Endothelial cell of umbilical vein (primary cell): Measurements from ENCODE around the gene ST8SIA6. TPM values are rescaled to one million over a fixed set of nuclear protein-coding genes. Genes with fewer than 3 reads are reported as not detected.

Experiments used
- BruUV-seq: library from RNA; stranded (reverse); fragments of 400-500 nt; replicated peaks from 2 replicates; lab custom pipeline; 2021; lab: Mats Ljungman, UMichigan
- CTCF ChIA-PET: fragments of 300-600, 350-600 bp; sonication (Branson Sonifier 250); formaldehyde crosslinking; loops from one replicate; lab custom pipeline; 2021; ENCODE audit warnings: antibody characterized with exemption, inconsistent platforms; lab: Charles Lee
- POLR2A ChIA-PET: fragments of 300-600, 350-600 bp; sonication (Branson Sonifier 250); formaldehyde crosslinking; loops from one replicate; lab custom pipeline; 2021; ENCODE audit warnings: antibody characterized with exemption, inconsistent platforms; lab: Charles Lee
- DNase-seq: peaks from one replicate; pipeline ENCODE4 v3.0.0-alpha.2; 2011; ENCODE audit warnings: low read depth, low spot score
- FAIRE-seq: peaks from 2 replicates; lab custom pipeline; 2011; peaks lifted over from hg19 to GRCh38; lab: Jason Lieb, UNC
- H2AFZ ChIP-seq: 2 replicates; pipeline ENCODE4 v1.6.0; 2012; ENCODE audit warnings: low read depth, low read length, control low read depth, inconsistent platforms
- H3K27ac ChIP-seq: 2 replicates; pipeline ENCODE4 v1.5.1; 2011; ENCODE audit warnings: low read depth, mild to moderate bottlenecking, control low read depth, low read length, moderate library complexity; ENCODE audit not compliant: insufficient read depth
- H3K27me3 ChIP-seq, 2 experiments: 2 replicates each; pipeline versions ENCODE4 v1.6.0 to v1.6.1; 2011; ENCODE audit warnings: low read length in 2 of 2, mixed read lengths in 1 of 2; ENCODE audit not compliant: control insufficient read depth in 2 of 2, insufficient read depth in 2 of 2
- H3K36me3 ChIP-seq, 2 experiments: 2 replicates in 1 of 2; 3 replicates in 1 of 2; pipeline ENCODE4 v1.5.1; 2011; ENCODE audit warnings: low read length in 2 of 2, mild to moderate bottlenecking in 1 of 2, moderate library complexity in 1 of 2; ENCODE audit not compliant: control insufficient read depth in 2 of 2, insufficient read depth in 2 of 2; ENCODE audit errors: extremely low read depth in 1 of 2
- H3K4me1 ChIP-seq: 3 replicates; pipeline ENCODE4 v1.5.1; 2011; ENCODE audit warnings: mild to moderate bottlenecking, low read length; ENCODE audit not compliant: control insufficient read depth, insufficient read depth; ENCODE audit errors: extremely low read depth
- H3K4me2 ChIP-seq: 2 replicates; pipeline ENCODE4 v1.6.1; 2011; ENCODE audit warnings: low read length, control low read depth, mixed read lengths; ENCODE audit not compliant: insufficient read depth
- H3K4me3 ChIP-seq, 3 experiments: fragments of 200-600 bp in 1 of 3; sonication (generic), shearing (Covaris generic) in 1 of 3; replicated peaks in 1 of 3; 2 replicates each; pipeline ENCODE4 v1.5.1; 2011 to 2016; ENCODE audit warnings: control low read depth in 3 of 3, low read length in 3 of 3, mild to moderate bottlenecking in 2 of 3, inconsistent platforms in 1 of 3, low read depth in 1 of 3, moderate library complexity in 1 of 3; ENCODE audit not compliant: insufficient read depth in 1 of 3
- H3K79me2 ChIP-seq: 2 replicates; pipeline ENCODE4 v1.6.0; 2012; ENCODE audit warnings: low read length, inconsistent platforms; ENCODE audit not compliant: control insufficient read depth, insufficient read depth
- H3K9ac ChIP-seq: replicated peaks from 2 replicates; pipeline ENCODE3; 2011; ENCODE audit warnings: low read length, control low read depth; ENCODE audit not compliant: insufficient read depth; ENCODE audit errors: extremely low read depth
- H3K9me1 ChIP-seq: replicated peaks from 3 replicates; pipeline ENCODE4 v1.6.0; 2011; ENCODE audit warnings: mild to moderate bottlenecking, low read length; ENCODE audit not compliant: control insufficient read depth, insufficient read depth; ENCODE audit errors: extremely low read depth
- H3K9me3 ChIP-seq: replicated peaks from 2 replicates; pipeline ENCODE4 v1.5.1; 2012; ENCODE audit warnings: low read length, inconsistent platforms; ENCODE audit not compliant: control insufficient read depth, insufficient read depth
- H4K20me1 ChIP-seq: replicated peaks from 2 replicates; pipeline ENCODE3; 2011; ENCODE audit warnings: mild to moderate bottlenecking, low read length; ENCODE audit not compliant: control insufficient read depth, insufficient read depth; ENCODE audit errors: extremely low read depth
- EZH2 ChIP-seq: IDR thresholded peaks from 2 replicates; pipeline ENCODE4 v1.6.1; 2012; ENCODE audit warnings: borderline replicate concordance, low read depth, mild to moderate bottlenecking, moderate library complexity, low read length, inconsistent platforms; ENCODE audit not compliant: severe bottlenecking
- FOS ChIP-seq: IDR thresholded peaks from 2 replicates; pipeline ENCODE4 v1.6.1; 2011; ENCODE audit warnings: mild to moderate bottlenecking, low read length, moderate library complexity, borderline replicate concordance; ENCODE audit not compliant: insufficient read depth
- GATA2 ChIP-seq: IDR thresholded peaks from 2 replicates; pipeline ENCODE4 v1.7.0; 2011; ENCODE audit warnings: low read depth, mild to moderate bottlenecking, moderate library complexity, mixed read lengths, low read length; ENCODE audit not compliant: insufficient read length, insufficient read depth
- JUN ChIP-seq: IDR thresholded peaks from 2 replicates; pipeline ENCODE4 v1.6.1; 2011; ENCODE audit warnings: borderline replicate concordance, low read depth; ENCODE audit not compliant: insufficient read length, insufficient read depth
- MYC ChIP-seq: IDR thresholded peaks from one replicate; pipeline ENCODE4 v1.6.1; 2011; ENCODE audit warnings: mild to moderate bottlenecking, low read depth, low read length
- POLR2A ChIP-seq: IDR thresholded peaks from 2 replicates; pipeline ENCODE4 v1.6.1; 2012; ENCODE audit warnings: low read depth, mild to moderate bottlenecking, control low read depth, low read length
- POLR2AphosphoS5 ChIP-seq: IDR thresholded peaks from 2 replicates; pipeline ENCODE4 v1.6.1; 2012; ENCODE audit warnings: low read depth, mild to moderate bottlenecking, control low read depth, low read length, moderate library complexity; ENCODE audit not compliant: insufficient read depth
- dilution Hi-C: fragments of 300-500 bp; cut with MboI; formaldehyde crosslinking; loops from one replicate; pipeline ENCODE4 v1.15.0; 2019; ENCODE audit warnings: low sequenced_read_pairs; ENCODE audit not compliant: extremely low pct_ligation_motif_present
- intact Hi-C: fragments of 100-400 bp; cut with micrococcal nuclease; formaldehyde crosslinking; loops from one replicate; pipeline ENCODE4 v1.10.0; 2022
- polyA plus RNA-seq, 4 experiments: library from polyadenylated mRNA; depleted of rRNA in 3 of 4; stranded (reverse) in 3 of 4; unstranded in 1 of 4; fragments of >200 nt; gene quantifications; 2 replicates each; pipeline versions ENCODE4 v1.2.1 to v1.2.3, GENCODE V29; 2011 to 2012; ENCODE audit warnings: missing spikeins in 1 of 4
- total RNA-seq: library from RNA; stranded (reverse); gene quantifications from 2 replicates; pipeline ENCODE4 v1.2.3, GENCODE V29; 2021
- TF ChIP-seq, protein P1 (sequence below), 2 donors: IDR thresholded peaks; 1 replicate in 1 of 2; 2 replicates in 1 of 2; pipeline ENCODE4 v1.5.1; 2011; ENCODE audit warnings: low read length in 2 of 2, mild to moderate bottlenecking in 2 of 2, moderate library complexity in 2 of 2, control low read depth in 1 of 2, inconsistent platforms in 1 of 2, low read depth in 1 of 2; ENCODE audit not compliant: insufficient read depth in 1 of 2; ENCODE audit errors: extremely low read depth in 1 of 2
- TF ChIP-seq, protein P2 (sequence below): IDR thresholded peaks from 2 replicates; pipeline ENCODE4 v1.6.1; 2011; ENCODE audit not compliant: insufficient read depth, insufficient read length

ST8SIA6 gene
- total and polyA plus RNA-seq, 2 donors (not counting 3 experiments of a cell fraction or from before 2014, with no cell fraction given) = 0.40 to 0.51 TPM

DNA sequence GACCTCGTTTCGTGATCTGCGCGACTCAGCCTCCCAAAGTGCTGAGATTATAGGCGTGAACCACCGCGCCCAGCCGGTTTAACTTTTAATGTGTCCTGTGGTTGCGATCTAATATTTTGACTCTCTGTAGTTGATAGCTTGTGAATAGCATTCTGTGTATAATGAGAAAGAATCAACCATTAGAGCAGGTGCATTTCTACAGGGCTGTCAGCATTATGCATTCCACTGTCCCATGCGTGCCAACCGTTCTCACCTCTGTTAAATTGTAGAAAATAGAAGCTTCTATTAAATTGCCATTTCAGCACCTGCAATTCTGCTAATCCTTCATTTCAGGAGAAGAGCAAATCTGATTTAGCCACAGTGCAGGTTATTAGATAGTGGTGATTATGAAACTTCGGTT, 164.6 kb downstream of the ST8SIA6 start:
- dilution Hi-C loops (no loop called here), intact Hi-C loops (no loop called here)
- ChIA-PET CTCF (interaction anchor here (1.3 to 1.4 kb wide), 4 partner anchors 12 to 457 kb away, joined by 3 to 6 read pairs (median 4); no protein-coding TSS in a partner anchor), POLR2A (no interaction called here)
- no peak overlapping the region for H2AFZ ChIP-seq
- no peak overlapping the region for H3K4me3 ChIP-seq
- TF ChIP-seq POLR2A (no peak), FOS (no peak), EZH2 (no peak), JUN (no peak), MYC (no peak), POLR2AphosphoS5 (no peak), GATA2 (no peak)
- TF ChIP-seq, protein P1, sequence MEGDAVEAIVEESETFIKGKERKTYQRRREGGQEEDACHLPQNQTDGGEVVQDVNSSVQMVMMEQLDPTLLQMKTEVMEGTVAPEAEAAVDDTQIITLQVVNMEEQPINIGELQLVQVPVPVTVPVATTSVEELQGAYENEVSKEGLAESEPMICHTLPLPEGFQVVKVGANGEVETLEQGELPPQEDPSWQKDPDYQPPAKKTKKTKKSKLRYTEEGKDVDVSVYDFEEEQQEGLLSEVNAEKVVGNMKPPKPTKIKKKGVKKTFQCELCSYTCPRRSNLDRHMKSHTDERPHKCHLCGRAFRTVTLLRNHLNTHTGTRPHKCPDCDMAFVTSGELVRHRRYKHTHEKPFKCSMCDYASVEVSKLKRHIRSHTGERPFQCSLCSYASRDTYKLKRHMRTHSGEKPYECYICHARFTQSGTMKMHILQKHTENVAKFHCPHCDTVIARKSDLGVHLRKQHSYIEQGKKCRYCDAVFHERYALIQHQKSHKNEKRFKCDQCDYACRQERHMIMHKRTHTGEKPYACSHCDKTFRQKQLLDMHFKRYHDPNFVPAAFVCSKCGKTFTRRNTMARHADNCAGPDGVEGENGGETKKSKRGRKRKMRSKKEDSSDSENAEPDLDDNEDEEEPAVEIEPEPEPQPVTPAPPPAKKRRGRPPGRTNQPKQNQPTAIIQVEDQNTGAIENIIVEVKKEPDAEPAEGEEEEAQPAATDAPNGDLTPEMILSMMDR (IDR thresholded peaks at IDR 0.05; ENCODE audit: extremely low read depth in 1 of 2, insufficient read depth in 1 of 2, low read depth in 1 of 2, low read length in 2 of 2) = no peak
- TF ChIP-seq, protein P2, sequence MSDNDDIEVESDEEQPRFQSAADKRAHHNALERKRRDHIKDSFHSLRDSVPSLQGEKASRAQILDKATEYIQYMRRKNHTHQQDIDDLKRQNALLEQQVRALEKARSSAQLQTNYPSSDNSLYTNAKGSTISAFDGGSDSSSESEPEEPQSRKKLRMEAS = no peak
- H4K20me1 ChIP-seq = no peaks in the 10 kb centered on the region
- no peaks in the 10 kb centered on the region for H3K9me3 ChIP-seq
- no peak overlapping the region for H3K27ac ChIP-seq
- H3K4me1 ChIP-seq = no peaks in the 10 kb centered on the region
- H3K36me3 ChIP-seq = no peaks in the 10 kb centered on the region
- H3K9me1 ChIP-seq = no peaks in the 10 kb centered on the region
- no peak overlapping the region for H3K9ac ChIP-seq
- DNase-seq (no peak), FAIRE-seq (no peak)
- H3K4me2 ChIP-seq = no peak overlapping the region
- H3K79me2 ChIP-seq = no peaks in the 10 kb centered on the region
- BruUV-seq = no TSS peak
- peaks cover 17 to 37% of the 10 kb centered on the region in 2 experiments for H3K27me3 ChIP-seq
